Activated CD4-positive, alpha-beta T cell treated with anti-CD3 and anti-CD28 coated beads for 36 hours (primary cell): ENCODE measurements around the gene SAPCD1. TPM values are rescaled to one million over a fixed set of nuclear protein-coding genes. Genes with fewer than 3 reads are reported as not detected.

Experiments
- ATAC-seq: fragments of 200-7000 bp; cut with Tn5 transposase; one replicate; pipeline ENCODE4 v1.10.0; 2021; ENCODE audit warnings: mild to moderate bottlenecking, moderate library complexity
- CTCF ChIA-PET: fragments of 350-600 bp; sonication (Branson Sonifier 250); formaldehyde crosslinking; loops from one replicate; lab custom pipeline; 2021; ENCODE audit warnings: antibody characterized with exemption; lab: Charles Lee
- POLR2A ChIA-PET: fragments of 350-600 bp; sonication (Branson Sonifier 250); formaldehyde crosslinking; loops from one replicate; lab custom pipeline; 2021; ENCODE audit warnings: antibody characterized with exemption, inconsistent platforms; lab: Charles Lee
- DNase-seq: peaks from one replicate; pipeline ENCODE4 v3.0.0-alpha.2; 2020
- H3K27ac Mint-ChIP-seq: one replicate; pipeline ENCODE4 v1.8.0; 2021; ENCODE audit warnings: mixed read lengths
- H3K27me3 Mint-ChIP-seq: one replicate; pipeline ENCODE4 v1.8.0; 2021; ENCODE audit warnings: mixed read lengths
- H3K36me3 Mint-ChIP-seq: one replicate; pipeline ENCODE4 v1.8.0; 2021; ENCODE audit warnings: low read depth, mixed read lengths
- H3K4me1 Mint-ChIP-seq: one replicate; pipeline ENCODE4 v1.8.0; 2021; ENCODE audit warnings: mixed read lengths
- H3K4me3 Mint-ChIP-seq: one replicate; pipeline ENCODE4 v1.8.0; 2021; ENCODE audit warnings: mild to moderate bottlenecking, moderate library complexity, mixed read lengths
- H3K9me3 Mint-ChIP-seq: one replicate; pipeline ENCODE4 v1.8.0; 2021; ENCODE audit warnings: low read depth, mixed read lengths
- intact Hi-C, 2 experiments: fragments of 100-400 bp; cut with DNase I in 1 of 2; cut with micrococcal nuclease in 1 of 2; formaldehyde crosslinking; loops; one replicate each; pipeline versions ENCODE4 v1.14.2 to v1.15.1; 2022 to 2024; cut with DNase I, micrococcal nuclease
- total RNA-seq, 2 experiments: library from RNA; stranded (reverse); gene quantifications; one replicate each; pipeline ENCODE4 v1.2.3, GENCODE V29; 2021

Gene SAPCD1
- total RNA-seq, 2 experiments from 2014 or later: 12.2 to 13.2 TPM

DNA sequence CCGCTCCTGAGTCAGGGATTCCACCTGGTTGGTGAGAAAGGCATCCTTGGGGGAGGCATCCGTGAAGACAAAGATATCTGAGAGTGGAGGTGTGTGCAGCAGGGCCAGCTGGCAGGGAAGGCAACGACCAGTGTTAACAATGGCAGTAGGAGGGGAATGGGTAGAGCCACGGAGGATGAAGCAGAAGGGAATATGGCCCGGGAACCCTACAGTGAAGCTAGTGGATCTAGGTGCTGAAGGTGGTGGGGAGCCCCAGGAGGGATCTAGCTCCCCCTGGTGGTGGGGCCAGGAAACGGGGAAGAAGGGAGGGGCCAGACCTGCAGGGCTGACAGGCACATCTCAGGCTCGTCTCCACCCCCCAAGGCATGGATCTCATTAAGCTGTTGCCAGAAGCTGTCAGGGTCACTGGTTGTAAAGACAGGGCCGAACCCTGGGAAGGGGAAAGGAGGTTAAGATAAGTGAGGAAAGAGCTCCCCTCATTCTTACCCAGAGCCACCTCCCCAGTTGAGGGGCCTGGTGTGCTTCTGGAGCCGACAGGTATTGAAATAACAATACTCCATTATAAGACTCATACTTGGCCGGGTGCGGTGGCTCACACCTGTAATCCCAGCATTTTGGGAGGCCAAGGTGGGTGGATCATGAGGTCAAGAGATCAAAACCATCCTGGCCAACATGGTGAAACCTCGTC, 7.4 kb downstream of the SAPCD1 start:
- no peak overlapping the region for H3K4me3 Mint-ChIP-seq
- ChIA-PET CTCF (interaction anchor here (0.6 to 2.6 kb wide), 31 partner anchors 10 to 464 kb away, joined by 3 to 15 read pairs (median 4); partner anchors contain the start of genes DDAH2, LSM2, LY6G6D and LY6G6F), POLR2A (interaction anchor here (0.6 to 1.4 kb wide), 4 partner anchors 30 to 69 kb away, joined by 3 to 6 read pairs (median 4); partner anchors contain the start of gene MSH5)
- H3K4me1 Mint-ChIP-seq: peaks cover 19% of the 10 kb centered on the region
- intact Hi-C loops: loop anchor here (1.0 to 5.0 kb wide), 3 partner anchors 33 to 90 kb away; partner anchors contain the start of genes CLIC1 (in 1 of the 2) and DDAH2 (in 1 of the 2)
- no peaks in the 10 kb centered on the region for H3K9me3 Mint-ChIP-seq
- ATAC-seq: peak; percentile 88
- peak; percentile 91 for DNase-seq
- H3K36me3 Mint-ChIP-seq: peaks cover 7% of the 10 kb centered on the region
- peak overlapping the region; percentile 80 for H3K27ac Mint-ChIP-seq
- H3K27me3 Mint-ChIP-seq: no peaks in the 10 kb centered on the region

DNA sequence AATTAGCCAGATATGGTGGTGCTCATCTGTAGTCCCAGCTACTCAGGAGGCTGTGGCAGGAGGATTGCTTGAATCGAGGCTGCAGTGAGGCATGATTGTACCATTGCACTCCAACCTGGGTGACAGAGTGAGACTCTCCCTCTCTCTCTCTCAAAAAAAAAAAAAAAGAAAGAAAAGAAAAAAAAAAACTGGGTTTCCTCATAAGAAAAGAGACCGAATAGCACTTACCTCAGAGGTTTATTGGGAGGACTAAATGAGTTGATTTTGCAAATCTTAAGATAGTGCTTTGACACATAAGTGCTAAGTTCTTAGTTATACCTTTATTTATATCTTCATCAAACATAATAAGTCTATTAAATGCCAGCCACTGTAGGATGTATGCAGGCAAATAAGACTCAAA, 8.4 kb downstream of the SAPCD1 start:
- H3K27ac Mint-ChIP-seq: peak overlapping the region; percentile 14
- POLR2A ChIA-PET: no interaction called here
- intact Hi-C loops: loop anchor here in 1 of 2 experiments (5.0 kb wide), 1 partner anchor 34 kb away; the partner anchor contains the start of gene CLIC1
- CTCF ChIA-PET: interaction anchor here (0.6 to 2.6 kb wide), 10 partner anchors 28 to 470 kb away, joined by 3 to 15 read pairs (median 4); partner anchors contain the start of genes DDAH2, LSM2, LY6G6F and MSH5
- peaks cover 24% of the 10 kb centered on the region for H3K4me1 Mint-ChIP-seq
- DNase-seq (no peak), ATAC-seq (no peak)
- H3K36me3 Mint-ChIP-seq: peaks cover 7% of the 10 kb centered on the region
- no peak overlapping the region for H3K4me3 Mint-ChIP-seq
- H3K27me3 Mint-ChIP-seq: no peaks in the 10 kb centered on the region
- H3K9me3 Mint-ChIP-seq: no peaks in the 10 kb centered on the region

DNA sequence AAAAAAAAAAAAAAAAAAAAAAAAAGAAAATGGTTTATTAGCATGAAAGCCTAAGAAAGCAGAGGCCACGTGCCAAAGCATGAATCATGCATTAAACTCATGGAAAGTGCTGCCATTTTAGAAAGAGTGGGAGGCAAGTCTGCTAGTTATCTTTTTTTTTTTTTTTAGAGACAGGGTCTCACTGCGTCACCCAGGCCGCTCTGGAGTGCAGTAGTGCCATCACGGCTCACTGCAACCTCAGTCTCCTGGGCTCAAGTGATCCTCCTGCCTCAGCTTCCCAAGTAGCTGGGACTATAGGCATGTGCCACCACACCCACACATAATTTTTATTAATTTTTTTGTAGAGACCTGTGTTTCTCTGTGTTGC, 9.5 kb downstream of the SAPCD1 start:
- DNase-seq (peak; percentile 52), ATAC-seq (peak; percentile 13)
- Mint-ChIP-seq H3K36me3 (peaks cover 7% of the 10 kb centered on the region), H3K27ac (no peak overlapping the region), H3K4me1 (peaks cover 33% of the 10 kb centered on the region), H3K4me3 (no peak overlapping the region), H3K9me3 (no peaks in the 10 kb centered on the region), H3K27me3 (no peaks in the 10 kb centered on the region)
- CTCF ChIA-PET: interaction anchor here (1.0 kb wide), 1 partner anchor 31 kb away, joined by 3 read pairs; no protein-coding TSS in a partner anchor
- POLR2A ChIA-PET: no interaction called here
- intact Hi-C loops: loop anchor here in 1 of 2 experiments (5.0 kb wide), 1 partner anchor 35 kb away; the partner anchor contains the start of gene CLIC1

DNA sequence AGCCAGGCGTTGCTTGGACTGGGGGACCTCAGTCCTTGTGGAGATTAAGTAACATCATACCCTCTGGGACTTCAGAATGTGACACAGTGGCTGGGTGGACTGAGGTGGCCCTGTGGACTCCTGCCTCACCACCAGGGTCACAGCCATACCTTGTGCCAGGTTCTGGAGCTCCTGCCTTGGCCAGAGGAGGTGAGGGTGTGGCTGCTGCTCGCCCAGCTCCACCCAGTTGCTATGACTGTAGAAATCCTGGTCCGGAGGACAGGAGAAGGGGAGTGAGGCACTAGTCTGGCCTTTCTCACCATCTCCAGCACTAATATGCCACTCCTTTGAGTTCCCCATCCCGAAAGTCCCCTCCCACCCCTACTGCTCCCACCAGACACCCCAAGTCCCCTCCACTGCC, 12.7 kb downstream of the SAPCD1 start:
- Mint-ChIP-seq H3K27me3 (no peaks in the 10 kb centered on the region), H3K4me3 (no peak overlapping the region), H3K9me3 (no peaks in the 10 kb centered on the region), H3K4me1 (peaks cover 43% of the 10 kb centered on the region), H3K27ac (no peak overlapping the region), H3K36me3 (peaks cover 28% of the 10 kb centered on the region)
- DNase-seq: no peak
- ATAC-seq: no peak
- ChIA-PET POLR2A (no interaction called here), CTCF (interaction anchor here (1.4 to 1.6 kb wide), 2 partner anchors 20 to 40 kb away, joined by 4 to 5 read pairs; partner anchors contain the start of gene VARS1)
- intact Hi-C loops: no loop called here

DNA sequence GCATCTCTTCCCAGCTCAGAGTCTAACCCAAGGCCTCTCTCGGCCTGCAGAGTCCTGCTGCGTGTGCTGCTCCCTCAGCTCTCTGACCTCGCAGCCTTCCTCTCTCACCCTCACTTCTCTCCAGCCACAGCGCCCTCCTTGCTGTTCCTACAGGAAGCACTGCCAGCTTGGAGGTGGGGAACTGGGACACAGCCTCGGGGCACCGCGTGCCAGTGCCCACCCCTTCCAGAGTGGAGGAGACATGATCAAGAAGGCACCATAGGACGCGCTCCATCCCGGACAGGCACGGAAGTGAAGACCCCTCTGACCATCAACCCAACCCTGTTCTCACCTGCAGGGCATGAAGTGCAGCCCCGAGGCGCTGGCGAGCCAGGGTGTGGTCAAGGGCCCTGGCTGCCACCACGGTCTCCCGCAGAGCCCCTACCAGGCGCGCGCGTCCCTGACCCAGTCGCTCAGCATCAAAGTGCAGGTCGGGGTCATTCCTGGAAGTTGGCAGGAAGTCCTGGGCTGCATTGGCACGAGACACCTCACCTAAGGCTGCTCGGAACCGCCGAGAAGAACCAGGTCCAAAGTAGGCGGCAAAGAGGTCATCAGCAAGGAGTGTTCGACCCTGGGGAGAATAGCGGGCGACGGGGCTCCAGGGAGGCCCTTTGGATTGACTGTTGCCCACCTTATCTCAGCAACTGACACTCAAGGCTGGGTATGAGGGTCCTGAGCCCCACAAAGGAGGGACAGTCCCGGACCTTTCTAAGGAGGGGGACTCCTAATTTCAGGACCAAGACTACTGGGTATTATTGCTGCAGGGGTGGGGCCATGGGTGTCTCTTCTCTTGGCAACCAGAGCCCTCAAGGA, 13.4 kb downstream of the SAPCD1 start:
- Mint-ChIP-seq H3K27me3 (no peaks in the 10 kb centered on the region), H3K27ac (peak overlapping the region; percentile 47), H3K36me3 (peaks cover 32% of the 10 kb centered on the region), H3K4me3 (no peak overlapping the region), H3K9me3 (no peaks in the 10 kb centered on the region), H3K4me1 (peaks cover 43% of the 10 kb centered on the region)
- DNase-seq: no peak
- intact Hi-C loops: no loop called here
- ChIA-PET CTCF (interaction anchor here (0.8 to 1.4 kb wide), 2 partner anchors 41 to 55 kb away, joined by 3 to 4 read pairs; no protein-coding TSS in a partner anchor), POLR2A (no interaction called here)
- no peak for ATAC-seq

DNA sequence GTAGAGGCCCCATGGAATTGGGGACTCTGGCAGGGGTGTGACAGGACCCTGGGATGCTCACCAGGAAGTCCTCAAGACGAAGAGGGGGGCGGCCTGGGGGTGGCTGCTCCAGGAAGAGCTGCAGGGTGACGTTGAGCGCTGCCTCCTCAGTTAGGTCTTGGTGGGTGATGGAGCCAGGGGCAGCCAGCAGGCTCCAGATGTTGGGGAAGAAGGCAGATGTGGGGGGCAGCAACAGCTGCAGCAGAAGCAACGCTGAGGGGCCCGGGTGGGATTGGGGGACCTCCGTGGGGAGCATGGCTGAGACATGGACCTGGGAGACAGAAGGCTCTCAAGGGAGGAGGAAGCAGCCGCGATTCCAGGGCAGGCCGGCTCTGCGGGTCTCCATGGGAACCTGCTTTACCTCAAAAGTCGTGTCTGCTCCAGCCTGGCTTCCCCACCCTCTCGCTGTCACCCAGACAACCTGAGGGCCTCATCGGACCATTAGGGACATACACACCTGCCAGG, 14.1 kb downstream of the SAPCD1 start:
- DNase-seq: no peak
- no peak overlapping the region for H3K4me3 Mint-ChIP-seq
- H3K36me3 Mint-ChIP-seq: peaks cover 27% of the 10 kb centered on the region
- no peak overlapping the region for H3K27ac Mint-ChIP-seq
- intact Hi-C loops: no loop called here
- POLR2A ChIA-PET: no interaction called here
- CTCF ChIA-PET: interaction anchor here (0.8 kb wide), 1 partner anchor 54 kb away, joined by 3 read pairs; no protein-coding TSS in a partner anchor
- no peaks in the 10 kb centered on the region for H3K27me3 Mint-ChIP-seq
- H3K4me1 Mint-ChIP-seq: peaks cover 38% of the 10 kb centered on the region
- no peaks in the 10 kb centered on the region for H3K9me3 Mint-ChIP-seq
- ATAC-seq: peak; percentile 5

DNA sequence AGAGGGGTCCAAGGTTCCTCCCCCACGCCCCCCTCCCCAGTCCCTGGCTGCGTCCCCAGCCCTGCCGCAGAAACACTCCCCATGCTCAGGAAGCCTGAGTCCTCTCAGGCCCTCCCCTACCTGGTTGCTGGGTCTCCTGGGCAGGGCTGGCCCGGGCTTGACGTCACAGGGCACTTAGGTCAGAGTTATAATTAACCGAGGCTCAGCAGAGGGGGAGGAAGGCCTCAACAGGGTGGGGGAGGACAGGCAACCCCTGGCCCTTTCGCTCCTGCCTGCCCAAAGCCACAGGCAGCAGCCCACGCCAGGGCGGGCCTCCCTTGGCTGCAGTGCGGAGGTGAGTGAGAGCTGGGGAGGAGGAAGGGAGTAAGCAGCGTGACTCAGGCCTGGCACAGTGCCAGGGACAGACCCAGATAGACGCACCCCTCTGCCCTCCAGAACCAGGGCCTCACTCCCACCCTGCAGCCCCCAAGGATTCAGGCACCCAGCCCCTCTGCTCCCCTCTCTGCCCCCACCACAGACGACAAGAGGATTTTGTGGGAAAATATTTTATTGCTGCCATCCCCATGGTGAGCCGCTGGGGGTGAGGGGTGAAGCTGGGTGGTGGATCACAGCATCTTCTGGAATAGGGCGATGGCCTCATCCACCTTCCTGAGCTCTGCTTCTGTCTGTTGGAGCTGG, 14.7 kb downstream of the SAPCD1 start, which contains the start of gene VWA7:
Gene VWA7 (minus strand): TSS at position 340 of the 678 bp plus-strand sequence. CDS start 549 bp downstream, outside the sequence.
- no peaks in the 10 kb centered on the region for H3K9me3 Mint-ChIP-seq
- H3K4me1 Mint-ChIP-seq: peaks cover 36% of the 10 kb centered on the region
- peak; percentile 90 for DNase-seq
- peak within 1 kb of the TSS; percentile 47 for H3K27ac Mint-ChIP-seq
- POLR2A ChIA-PET: no interaction called here
- ATAC-seq: peak; percentile 93
- no peak within 1 kb of the TSS for H3K4me3 Mint-ChIP-seq
- CTCF ChIA-PET: interaction anchor here (0.7 to 1.2 kb wide), 6 partner anchors 14 to 197 kb away, joined by 3 to 4 read pairs (median 3); no protein-coding TSS in a partner anchor
- H3K27me3 Mint-ChIP-seq: no peaks in the 10 kb centered on the region
- peaks cover 33% of the 10 kb centered on the region for H3K36me3 Mint-ChIP-seq
- intact Hi-C loops: no loop called here

DNA sequence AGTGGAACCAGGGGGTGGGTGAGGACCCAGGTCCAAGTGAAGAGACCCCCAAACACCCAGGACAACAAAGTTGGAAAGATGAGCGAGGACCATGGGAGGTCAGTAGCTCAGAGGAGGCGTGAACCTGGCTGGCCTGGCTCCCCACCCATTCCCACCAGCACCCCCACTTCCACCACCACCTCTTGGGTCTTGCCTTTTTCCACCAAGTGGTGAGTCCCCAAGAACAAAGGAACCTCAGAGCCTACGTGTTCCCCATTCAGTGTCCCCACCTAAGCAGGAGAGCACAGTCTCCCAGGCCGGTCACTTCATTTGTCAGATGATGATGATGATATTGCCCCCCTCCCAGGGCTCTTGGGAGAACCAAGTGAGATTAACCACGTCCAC, 15.2 kb downstream of the SAPCD1 start:
- ChIA-PET CTCF (interaction anchor here (0.6 to 1.2 kb wide), 6 partner anchors 13 to 197 kb away, joined by 3 to 4 read pairs (median 3); no protein-coding TSS in a partner anchor), POLR2A (no interaction called here)
- DNase-seq (no peak), ATAC-seq (no peak)
- H3K36me3 Mint-ChIP-seq: peaks cover 38% of the 10 kb centered on the region
- intact Hi-C loops: no loop called here
- H3K27me3 Mint-ChIP-seq: no peaks in the 10 kb centered on the region
- no peak overlapping the region for H3K4me3 Mint-ChIP-seq
- H3K9me3 Mint-ChIP-seq: no peaks in the 10 kb centered on the region
- peak overlapping the region; percentile 47 for H3K27ac Mint-ChIP-seq
- peaks cover 31% of the 10 kb centered on the region for H3K4me1 Mint-ChIP-seq

DNA sequence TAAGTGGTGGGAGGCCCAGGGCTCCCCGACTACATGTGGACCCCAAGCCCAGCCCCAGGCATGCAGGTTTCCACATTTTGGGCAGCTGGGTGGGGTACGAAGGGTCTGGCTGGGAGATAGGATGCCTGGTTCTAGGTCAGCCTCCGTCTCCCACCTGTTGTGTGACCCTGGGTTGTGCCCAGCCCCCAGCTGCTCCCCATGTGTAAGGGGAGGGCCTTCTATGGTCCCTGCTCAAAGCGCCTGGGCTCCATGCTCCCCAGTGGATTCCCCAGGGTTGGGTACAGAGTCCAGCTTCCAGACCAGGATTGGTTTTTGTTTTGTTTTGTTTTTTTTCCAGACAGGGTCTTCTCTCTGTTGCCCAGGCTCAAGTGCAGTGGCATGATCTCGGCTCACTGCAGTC, 15.7 kb downstream of the SAPCD1 start:
- intact Hi-C loops: no loop called here
- H3K4me1 Mint-ChIP-seq: peaks cover 27% of the 10 kb centered on the region
- CTCF ChIA-PET: interaction anchor here (0.6 to 1.2 kb wide), 3 partner anchors 20 to 1045 kb away, joined by 3 to 5 read pairs (median 3); no protein-coding TSS in a partner anchor
- H3K27me3 Mint-ChIP-seq: no peaks in the 10 kb centered on the region
- DNase-seq: no peak
- no peaks in the 10 kb centered on the region for H3K9me3 Mint-ChIP-seq
- H3K36me3 Mint-ChIP-seq: peaks cover 40% of the 10 kb centered on the region
- no peak for ATAC-seq
- no peak overlapping the region for H3K27ac Mint-ChIP-seq
- POLR2A ChIA-PET: no interaction called here
- H3K4me3 Mint-ChIP-seq: no peak overlapping the region

DNA sequence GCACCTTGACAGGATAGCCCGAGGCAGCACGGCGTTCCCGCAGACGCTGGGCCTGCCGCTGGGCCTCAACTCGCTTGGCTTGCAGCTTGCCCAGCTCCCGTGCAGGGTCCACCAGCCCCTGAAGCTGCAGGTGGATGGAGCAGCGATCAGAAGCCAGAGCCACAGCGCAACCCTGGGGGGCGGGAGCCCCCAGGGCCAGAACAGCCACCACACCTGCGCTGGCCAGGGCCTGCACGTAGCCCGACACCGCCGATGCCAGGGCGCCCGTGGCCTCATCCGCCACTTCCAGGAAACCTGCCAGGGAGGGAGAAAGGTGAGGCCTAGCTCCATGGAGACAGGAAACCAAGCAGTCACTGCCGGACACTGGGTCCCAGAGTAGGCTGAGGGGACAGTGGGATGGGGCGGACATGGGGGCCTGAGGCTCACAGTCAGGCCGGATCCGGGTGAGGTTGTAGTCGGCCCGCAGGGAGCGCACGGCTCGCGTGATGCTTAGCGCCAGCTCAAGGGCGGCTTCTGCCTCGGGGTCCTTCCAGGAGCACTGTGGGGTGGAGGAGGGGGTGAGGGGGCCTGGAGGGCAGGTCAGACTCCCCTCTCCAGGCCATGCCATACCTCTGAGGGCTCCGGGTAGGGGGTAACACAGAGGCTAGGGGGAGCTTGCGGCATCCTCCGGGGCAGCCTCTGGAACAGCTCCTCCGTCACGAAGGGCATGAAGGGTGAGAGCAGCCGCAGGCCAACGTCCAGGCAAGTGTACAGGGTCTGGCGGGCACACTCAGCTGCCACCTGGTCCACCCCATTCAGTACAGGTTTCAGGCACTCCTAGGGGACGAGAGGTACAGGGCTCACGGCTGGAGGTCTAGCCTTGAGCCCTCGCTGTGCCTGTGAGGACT, 16.8 kb downstream of the SAPCD1 start:
- ChIA-PET CTCF (interaction anchor here (0.6 to 1.3 kb wide), 3 partner anchors 10 to 56 kb away, joined by 3 to 5 read pairs (median 3); partner anchors contain the start of gene MPIG6B), POLR2A (no interaction called here)
- Mint-ChIP-seq H3K4me1 (peaks cover 24% of the 10 kb centered on the region), H3K4me3 (no peak overlapping the region), H3K36me3 (peaks cover 44% of the 10 kb centered on the region), H3K27me3 (no peaks in the 10 kb centered on the region), H3K27ac (no peak overlapping the region), H3K9me3 (no peaks in the 10 kb centered on the region)
- intact Hi-C loops: no loop called here
- ATAC-seq: no peak
- DNase-seq: no peak
